K562 (cell line): ENCODE data around the gene UQCRHL. TPM values are rescaled to one million over a fixed set of nuclear protein-coding genes. Genes with fewer than 3 reads are reported as not detected.
A peak's percentile ranks its signal among the peaks of the same experiment; 100 is the strongest.

ENCODE experiments used
- BCOR ChIP-seq: fragments of 450-650 bp; IDR thresholded peaks from 2 replicates; pipeline ENCODE4 v1.6.1; 2016
- HNRNPH1 ChIP-seq: fragments of 200-400 bp; formaldehyde crosslinking; optimal IDR thresholded peaks from 2 replicates; pipeline ENCODE3; 2017; ENCODE audit warnings: low read depth, mild to moderate bottlenecking, low read length, moderate library complexity
- MEF2A ChIP-seq: IDR thresholded peaks from 2 replicates; pipeline ENCODE4 v1.6.1; 2011; ENCODE audit warnings: low read depth, mild to moderate bottlenecking, low read length, moderate library complexity; ENCODE audit not compliant: control insufficient read depth
- PHB ChIP-seq: fragments of 250-450 bp; sonication (Bioruptor Pico); IDR thresholded peaks from 2 replicates; pipeline ENCODE4 v1.5.0; 2021
- REST ChIP-seq, 2 experiments: fragments of 450-650 bp; formaldehyde crosslinking in 1 of 2; IDR thresholded peaks; 2 replicates each; pipeline versions ENCODE4 v1.4.0 to v1.6.1; 2014 to 2020; ENCODE audit warnings: mild to moderate bottlenecking in 2 of 2, borderline replicate concordance in 1 of 2, low read depth in 1 of 2
- SNRNP70 ChIP-seq: fragments of 200-400 bp; formaldehyde crosslinking; optimal IDR thresholded peaks from 2 replicates; pipeline ENCODE3; 2017; ENCODE audit warnings: low read depth, low read length
- polyA plus RNA-seq, 8 experiments: library from polyadenylated mRNA; depleted of rRNA in 4 of 8; stranded (reverse) in 5 of 8; unstranded in 3 of 8; fragments of >200 nt; fragmentation: Nextera tagmentation in 2 of 8; fragmentation: Illumina TruSeq in 1 of 8; extraction: Ambion mirVana in 2 of 8; extraction: Trizol in 1 of 8; gene quantifications; 2 replicates each; pipeline versions ENCODE4 v1.2.1 to v1.2.3, GENCODE V29; 2011 to 2014; ENCODE audit warnings: inconsistent platforms in 1 of 8, missing spikeins in 1 of 8
- total RNA-seq, 7 experiments: library from RNA; depleted of rRNA in 6 of 7; stranded (reverse); fragments of >200 nt in 6 of 7; fragmentation: Illumina TruSeq in 2 of 7; extraction: Trizol in 2 of 7; gene quantifications; 2 replicates each; pipeline versions ENCODE4 v1.2.1 to v1.2.3, GENCODE V29; 2011 to 2021; ENCODE audit warnings: low replicate concordance in 1 of 7
- TF ChIP-seq, protein P1 (sequence below): fragments of 450-650 bp; IDR thresholded peaks from 2 replicates; pipeline ENCODE4 v1.6.1; 2016; ENCODE audit warnings: mild to moderate bottlenecking, moderate library complexity

Gene UQCRHL
- total and polyA plus RNA-seq, 9 of the 15 experiments (the other 6 are each of a cell fraction or from before 2014, with no cell fraction given): 5.1 to 41.3 (median 21.8) TPM

GRCh38 chr1:15834406-15835204 is 27.2 kb upstream of the UQCRHL start (continued):
- TF ChIP-seq REST (IDR thresholded peaks at IDR 0.05; ENCODE audit: borderline replicate concordance) (0 out of 2 replicates have a peak, but pooled peaks have one; percentile 4), REST (CRISPR knock-in tag; IDR thresholded peaks at IDR 0.05; ENCODE audit: low read depth) (no peak), MEF2A (peak; percentile 7; the same call in 1 of the 2 replicates), PHB (CRISPR knock-in tag) (no peak), HNRNPH1 (no peak), SNRNP70 (no peak), BCOR (peak; percentile 74)
- TF ChIP-seq, protein P1, sequence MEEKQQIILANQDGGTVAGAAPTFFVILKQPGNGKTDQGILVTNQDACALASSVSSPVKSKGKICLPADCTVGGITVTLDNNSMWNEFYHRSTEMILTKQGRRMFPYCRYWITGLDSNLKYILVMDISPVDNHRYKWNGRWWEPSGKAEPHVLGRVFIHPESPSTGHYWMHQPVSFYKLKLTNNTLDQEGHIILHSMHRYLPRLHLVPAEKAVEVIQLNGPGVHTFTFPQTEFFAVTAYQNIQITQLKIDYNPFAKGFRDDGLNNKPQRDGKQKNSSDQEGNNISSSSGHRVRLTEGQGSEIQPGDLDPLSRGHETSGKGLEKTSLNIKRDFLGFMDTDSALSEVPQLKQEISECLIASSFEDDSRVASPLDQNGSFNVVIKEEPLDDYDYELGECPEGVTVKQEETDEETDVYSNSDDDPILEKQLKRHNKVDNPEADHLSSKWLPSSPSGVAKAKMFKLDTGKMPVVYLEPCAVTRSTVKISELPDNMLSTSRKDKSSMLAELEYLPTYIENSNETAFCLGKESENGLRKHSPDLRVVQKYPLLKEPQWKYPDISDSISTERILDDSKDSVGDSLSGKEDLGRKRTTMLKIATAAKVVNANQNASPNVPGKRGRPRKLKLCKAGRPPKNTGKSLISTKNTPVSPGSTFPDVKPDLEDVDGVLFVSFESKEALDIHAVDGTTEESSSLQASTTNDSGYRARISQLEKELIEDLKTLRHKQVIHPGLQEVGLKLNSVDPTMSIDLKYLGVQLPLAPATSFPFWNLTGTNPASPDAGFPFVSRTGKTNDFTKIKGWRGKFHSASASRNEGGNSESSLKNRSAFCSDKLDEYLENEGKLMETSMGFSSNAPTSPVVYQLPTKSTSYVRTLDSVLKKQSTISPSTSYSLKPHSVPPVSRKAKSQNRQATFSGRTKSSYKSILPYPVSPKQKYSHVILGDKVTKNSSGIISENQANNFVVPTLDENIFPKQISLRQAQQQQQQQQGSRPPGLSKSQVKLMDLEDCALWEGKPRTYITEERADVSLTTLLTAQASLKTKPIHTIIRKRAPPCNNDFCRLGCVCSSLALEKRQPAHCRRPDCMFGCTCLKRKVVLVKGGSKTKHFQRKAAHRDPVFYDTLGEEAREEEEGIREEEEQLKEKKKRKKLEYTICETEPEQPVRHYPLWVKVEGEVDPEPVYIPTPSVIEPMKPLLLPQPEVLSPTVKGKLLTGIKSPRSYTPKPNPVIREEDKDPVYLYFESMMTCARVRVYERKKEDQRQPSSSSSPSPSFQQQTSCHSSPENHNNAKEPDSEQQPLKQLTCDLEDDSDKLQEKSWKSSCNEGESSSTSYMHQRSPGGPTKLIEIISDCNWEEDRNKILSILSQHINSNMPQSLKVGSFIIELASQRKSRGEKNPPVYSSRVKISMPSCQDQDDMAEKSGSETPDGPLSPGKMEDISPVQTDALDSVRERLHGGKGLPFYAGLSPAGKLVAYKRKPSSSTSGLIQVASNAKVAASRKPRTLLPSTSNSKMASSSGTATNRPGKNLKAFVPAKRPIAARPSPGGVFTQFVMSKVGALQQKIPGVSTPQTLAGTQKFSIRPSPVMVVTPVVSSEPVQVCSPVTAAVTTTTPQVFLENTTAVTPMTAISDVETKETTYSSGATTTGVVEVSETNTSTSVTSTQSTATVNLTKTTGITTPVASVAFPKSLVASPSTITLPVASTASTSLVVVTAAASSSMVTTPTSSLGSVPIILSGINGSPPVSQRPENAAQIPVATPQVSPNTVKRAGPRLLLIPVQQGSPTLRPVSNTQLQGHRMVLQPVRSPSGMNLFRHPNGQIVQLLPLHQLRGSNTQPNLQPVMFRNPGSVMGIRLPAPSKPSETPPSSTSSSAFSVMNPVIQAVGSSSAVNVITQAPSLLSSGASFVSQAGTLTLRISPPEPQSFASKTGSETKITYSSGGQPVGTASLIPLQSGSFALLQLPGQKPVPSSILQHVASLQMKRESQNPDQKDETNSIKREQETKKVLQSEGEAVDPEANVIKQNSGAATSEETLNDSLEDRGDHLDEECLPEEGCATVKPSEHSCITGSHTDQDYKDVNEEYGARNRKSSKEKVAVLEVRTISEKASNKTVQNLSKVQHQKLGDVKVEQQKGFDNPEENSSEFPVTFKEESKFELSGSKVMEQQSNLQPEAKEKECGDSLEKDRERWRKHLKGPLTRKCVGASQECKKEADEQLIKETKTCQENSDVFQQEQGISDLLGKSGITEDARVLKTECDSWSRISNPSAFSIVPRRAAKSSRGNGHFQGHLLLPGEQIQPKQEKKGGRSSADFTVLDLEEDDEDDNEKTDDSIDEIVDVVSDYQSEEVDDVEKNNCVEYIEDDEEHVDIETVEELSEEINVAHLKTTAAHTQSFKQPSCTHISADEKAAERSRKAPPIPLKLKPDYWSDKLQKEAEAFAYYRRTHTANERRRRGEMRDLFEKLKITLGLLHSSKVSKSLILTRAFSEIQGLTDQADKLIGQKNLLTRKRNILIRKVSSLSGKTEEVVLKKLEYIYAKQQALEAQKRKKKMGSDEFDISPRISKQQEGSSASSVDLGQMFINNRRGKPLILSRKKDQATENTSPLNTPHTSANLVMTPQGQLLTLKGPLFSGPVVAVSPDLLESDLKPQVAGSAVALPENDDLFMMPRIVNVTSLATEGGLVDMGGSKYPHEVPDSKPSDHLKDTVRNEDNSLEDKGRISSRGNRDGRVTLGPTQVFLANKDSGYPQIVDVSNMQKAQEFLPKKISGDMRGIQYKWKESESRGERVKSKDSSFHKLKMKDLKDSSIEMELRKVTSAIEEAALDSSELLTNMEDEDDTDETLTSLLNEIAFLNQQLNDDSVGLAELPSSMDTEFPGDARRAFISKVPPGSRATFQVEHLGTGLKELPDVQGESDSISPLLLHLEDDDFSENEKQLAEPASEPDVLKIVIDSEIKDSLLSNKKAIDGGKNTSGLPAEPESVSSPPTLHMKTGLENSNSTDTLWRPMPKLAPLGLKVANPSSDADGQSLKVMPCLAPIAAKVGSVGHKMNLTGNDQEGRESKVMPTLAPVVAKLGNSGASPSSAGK: peak; percentile 97
